Upper lobe of right lung (tissue), 1 donor: ENCODE data around the gene FRMD4B. TPM values are rescaled to one million over a fixed set of nuclear protein-coding genes. Genes with fewer than 3 reads are reported as not detected.

ENCODE experiments used
- ATAC-seq: fragments of 200-7000 bp; cut with Tn5 transposase; one replicate; pipeline ENCODE4 v1.9.1; 2020; ENCODE audit warnings: mild to moderate bottlenecking, moderate library complexity
- DNase-seq: peaks from one replicate; pipeline ENCODE4 v3.0.0-alpha.2; 2020
- H3K27ac ChIP-seq: fragments of 200-600 bp; one replicate; pipeline ENCODE4 v1.8.0; 2022
- H3K27me3 ChIP-seq: fragments of 200-600 bp; one replicate; pipeline ENCODE4 v1.8.0; 2022; ENCODE audit warnings: mild to moderate bottlenecking
- H3K36me3 ChIP-seq: fragments of 200-600 bp; one replicate; pipeline ENCODE4 v1.8.0; 2022
- H3K4me1 ChIP-seq: fragments of 200-600 bp; one replicate; pipeline ENCODE4 v1.8.0; 2022
- H3K4me3 ChIP-seq: fragments of 200-600 bp; one replicate; pipeline ENCODE4 v1.8.0; 2022; ENCODE audit warnings: mild to moderate bottlenecking
- H3K9me3 ChIP-seq: fragments of 200-600 bp; one replicate; pipeline ENCODE4 v1.8.0; 2022
- CTCF ChIP-seq: fragments of 200-600 bp; IDR thresholded peaks from one replicate; pipeline ENCODE4 v1.8.0; 2022; ENCODE audit warnings: antibody characterized with exemption
- intact Hi-C: fragments of 100-400 bp; cut with DNase I; formaldehyde crosslinking; loops from one replicate; pipeline ENCODE4 v1.11.0; 2022
- total RNA-seq: library from RNA; stranded (reverse); fragmentation: NEBNext Ultra II Directional; extraction: Animal tissue kit (Norgen Biotek cat#: 25700); gene quantifications from one replicate; pipeline ENCODE4 v1.2.1, GENCODE V29; 2021
- donor health status: DM: no; HTN: yes; CAD: no; lungs with severe emphysema.

FRMD4B gene
- total RNA-seq, 1 donor from 2014 or later, result 60.7 TPM

GRCh38 chr3:69332934-69333333 lies 53.0 kb downstream of the FRMD4B start:
- no peak for ATAC-seq

GRCh38 chr3:69330891-69331400 lies 54.9 kb downstream of the FRMD4B start:
- no peak for TF ChIP-seq CTCF
- no peaks in the 10 kb centered on the region for H3K27me3 ChIP-seq
- intact Hi-C loops, result no loop called here
- H3K4me1 ChIP-seq, result peaks cover 59% of the 10 kb centered on the region
- no peaks in the 10 kb centered on the region for H3K9me3 ChIP-seq
- no peak overlapping the region for H3K4me3 ChIP-seq
- no peaks in the 10 kb centered on the region for H3K36me3 ChIP-seq
- peak overlapping the region; percentile 68 for H3K27ac ChIP-seq
- ATAC-seq, result peak; percentile 92
- peak; percentile 74 for DNase-seq

More at GRCh38 chr3:69332934-69333333, 53.0 kb downstream of the FRMD4B start:
- intact Hi-C loops, result no loop called here
- H3K4me3 ChIP-seq, result no peak overlapping the region
- TF ChIP-seq CTCF, result no peak
- no peaks in the 10 kb centered on the region for H3K36me3 ChIP-seq
- DNase-seq, result no peak
- H3K27ac ChIP-seq, result no peak overlapping the region
- H3K4me1 ChIP-seq, result peaks cover 41% of the 10 kb centered on the region
- no peaks in the 10 kb centered on the region for H3K27me3 ChIP-seq
- H3K9me3 ChIP-seq, result no peaks in the 10 kb centered on the region

DNA sequence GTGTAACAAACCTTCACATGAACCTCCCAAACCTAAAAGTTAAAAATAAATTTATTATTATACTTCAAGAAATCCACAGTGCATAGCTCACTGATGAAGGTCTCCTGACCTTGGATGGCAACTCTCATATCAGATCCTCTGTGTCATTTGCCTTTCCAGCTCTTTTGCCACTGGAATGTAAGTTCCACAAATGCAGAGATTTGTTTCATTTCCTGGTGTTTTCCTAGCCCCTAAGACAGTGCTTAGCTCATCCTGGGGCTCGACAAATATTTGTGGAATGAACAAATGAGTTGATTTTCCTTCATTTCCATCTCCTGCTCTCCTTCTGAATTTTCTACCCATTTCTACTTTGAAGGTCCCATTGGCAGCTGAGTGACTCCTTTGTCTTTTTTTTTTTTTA lies 56.0 kb downstream of the FRMD4B start:
- H3K27ac ChIP-seq, result peak overlapping the region; percentile 68
- ATAC-seq (no peak), DNase-seq (no peak)
- no peaks in the 10 kb centered on the region for H3K27me3 ChIP-seq
- intact Hi-C loops, result loop anchor here (10.0 kb wide), 1 partner anchor 85 kb away; no protein-coding TSS in a partner anchor
- no peak for TF ChIP-seq CTCF
- H3K9me3 ChIP-seq, result no peaks in the 10 kb centered on the region
- peaks cover 63% of the 10 kb centered on the region for H3K4me1 ChIP-seq
- H3K36me3 ChIP-seq, result no peaks in the 10 kb centered on the region
- H3K4me3 ChIP-seq, result no peak overlapping the region

DNA sequence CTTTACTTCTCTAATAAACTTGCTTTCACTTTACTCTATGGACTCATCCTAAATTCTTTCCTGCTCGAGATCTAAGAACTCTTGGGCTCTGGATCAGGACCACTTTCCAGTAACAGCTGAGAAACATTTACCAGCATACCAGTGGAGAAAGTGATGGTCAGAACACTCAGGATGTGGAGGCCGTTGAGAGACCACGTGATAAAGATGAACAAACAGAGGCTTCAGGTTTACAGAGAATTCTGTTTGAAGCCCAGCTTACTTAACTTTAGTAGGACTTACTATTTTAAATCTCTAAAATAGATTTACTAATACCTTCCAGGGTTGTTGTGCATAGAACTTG lies 57.0 kb downstream of the FRMD4B start:
- Histone ChIP-seq H3K27me3 (no peaks in the 10 kb centered on the region), H3K4me3 (no peak overlapping the region), H3K36me3 (no peaks in the 10 kb centered on the region), H3K9me3 (no peaks in the 10 kb centered on the region), H3K27ac (peak overlapping the region; percentile 59), H3K4me1 (peaks cover 68% of the 10 kb centered on the region)
- intact Hi-C loops, result loop anchor here (10.0 kb wide), 1 partner anchor 86 kb away; no protein-coding TSS in a partner anchor
- no peak for TF ChIP-seq CTCF
- ATAC-seq, result peak; percentile 29
- DNase-seq, result no peak

GRCh38 chr3:69328103-69328962 lies 57.6 kb downstream of the FRMD4B start:
- H3K4me1 ChIP-seq, result peaks cover 72% of the 10 kb centered on the region
- H3K27me3 ChIP-seq, result no peaks in the 10 kb centered on the region
- no peak overlapping the region for H3K4me3 ChIP-seq
- TF ChIP-seq CTCF, result no peak
- DNase-seq (no peak), ATAC-seq (no peak)
- intact Hi-C loops, result loop anchor here (10.0 kb wide), 1 partner anchor 86 kb away; no protein-coding TSS in a partner anchor
- H3K36me3 ChIP-seq, result no peaks in the 10 kb centered on the region
- peak overlapping the region; percentile 59 for H3K27ac ChIP-seq
- no peaks in the 10 kb centered on the region for H3K9me3 ChIP-seq
